HG03442 (cell line): ENCODE results near the gene NUTM2G.
"Not testable (repeated sequence)": the region's sequence is repeated elsewhere in the genome, so short reads cannot be mapped to it uniquely, and the experiment has no call there.

Experiments used
- ATAC-seq: cut with Tn5 transposase; IDR thresholded peaks from one replicate; pipeline ENCODE4 v1.9.1; 2021; ENCODE audit warnings: mild to moderate bottlenecking, moderate library complexity; ENCODE audit not compliant: unreplicated experiment

NUTM2G gene

DNA sequence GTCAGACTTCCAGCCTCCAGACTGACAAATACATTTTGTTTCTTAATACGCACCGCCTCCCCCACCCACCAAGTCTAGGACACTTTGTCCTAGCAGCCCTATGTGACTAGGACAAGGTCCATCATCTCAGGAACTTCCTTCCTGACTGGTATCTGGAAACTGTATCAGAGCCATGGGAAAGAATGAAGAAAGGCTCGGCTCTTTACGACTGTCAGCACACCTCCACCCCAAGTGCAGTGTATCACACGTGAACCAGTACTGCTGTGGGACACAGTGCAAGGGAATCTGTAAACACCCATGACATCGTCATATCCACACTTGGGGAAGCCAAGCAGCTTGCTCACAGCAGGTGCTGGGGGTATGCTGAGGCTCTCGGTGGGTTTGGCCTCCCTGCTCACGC, 13.0 kb downstream of the NUTM2G start:
- ATAC-seq, result not testable (repeated sequence)

DNA sequence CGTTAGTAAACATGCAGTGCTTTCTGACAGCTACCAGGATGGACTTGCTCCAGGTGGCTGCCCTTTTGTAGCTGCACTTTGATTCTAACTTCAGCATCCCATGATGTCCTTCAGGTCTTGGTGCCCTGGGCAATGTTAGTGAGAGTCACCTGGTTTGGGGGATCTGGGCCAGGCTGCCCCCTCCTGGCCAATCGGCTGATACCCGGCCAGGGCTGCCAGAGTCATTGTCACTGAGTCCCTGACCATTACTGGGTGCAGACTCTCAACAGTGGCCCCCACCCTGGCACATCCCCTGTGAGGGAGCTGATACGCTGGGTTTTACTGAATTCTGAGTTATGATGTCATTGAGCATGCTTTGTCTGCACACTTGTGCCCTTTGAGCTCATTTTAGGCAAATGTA, 13.5 kb downstream of the NUTM2G start:
- not testable (repeated sequence) for ATAC-seq

DNA sequence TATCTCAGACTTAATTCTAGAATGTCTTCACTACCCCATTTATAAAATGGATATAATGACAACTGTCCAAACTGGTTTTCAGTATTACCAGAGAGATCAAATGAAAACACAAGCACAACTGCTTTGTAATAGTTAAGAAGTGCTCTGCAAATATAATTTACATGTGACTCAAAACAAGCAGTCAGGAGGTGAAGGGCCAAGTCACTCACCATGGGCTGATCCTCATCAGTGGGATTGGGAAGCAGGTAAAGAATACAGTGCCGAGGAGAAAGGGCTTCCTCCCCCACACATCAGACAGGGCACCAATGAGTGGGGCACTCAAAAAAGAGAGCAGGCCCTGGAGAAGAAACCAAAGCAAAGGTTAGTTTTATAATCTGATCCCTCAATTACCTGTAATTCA, 20.7 kb downstream of the NUTM2G start:
- not testable (repeated sequence) for ATAC-seq

DNA sequence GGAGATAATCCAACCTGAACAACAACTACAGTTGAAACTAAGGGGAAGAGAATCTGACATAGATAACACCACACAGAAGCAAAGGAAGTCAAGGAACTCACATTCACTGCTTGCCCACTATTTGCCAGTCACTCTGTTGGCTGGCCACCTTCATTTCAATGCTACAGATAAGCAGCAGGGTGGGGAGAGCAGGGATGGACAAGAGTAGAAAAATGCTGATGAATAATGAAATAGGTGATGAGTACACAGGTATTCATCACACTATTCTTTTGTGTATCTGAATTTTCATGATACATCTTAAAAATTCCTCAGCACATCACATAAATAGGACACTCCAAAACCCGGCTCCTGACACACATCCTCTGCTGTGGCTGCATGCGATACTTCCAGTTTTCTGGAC, 21.9 kb downstream of the NUTM2G start:
- not testable (repeated sequence) for ATAC-seq

DNA sequence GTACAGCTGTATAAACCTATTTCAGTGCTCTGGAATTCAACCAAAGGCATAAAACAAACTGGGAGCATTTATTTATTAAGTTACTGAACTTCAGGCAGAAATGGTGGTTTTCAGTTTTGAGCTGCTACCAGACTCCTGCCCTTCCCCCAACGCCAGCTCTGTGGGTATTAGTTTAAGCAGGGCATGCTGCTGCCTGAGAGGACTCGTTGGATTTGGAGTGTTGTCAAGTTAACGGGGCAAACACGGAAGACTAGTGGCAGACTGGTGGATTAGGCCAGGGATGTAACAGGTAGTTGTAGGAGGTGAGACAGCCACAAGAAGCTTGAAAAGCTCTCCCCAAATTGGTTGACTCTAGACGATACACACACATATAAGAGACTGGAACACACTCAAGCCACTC, 38.9 kb downstream of the NUTM2G start:
- not testable (repeated sequence) for ATAC-seq

DNA sequence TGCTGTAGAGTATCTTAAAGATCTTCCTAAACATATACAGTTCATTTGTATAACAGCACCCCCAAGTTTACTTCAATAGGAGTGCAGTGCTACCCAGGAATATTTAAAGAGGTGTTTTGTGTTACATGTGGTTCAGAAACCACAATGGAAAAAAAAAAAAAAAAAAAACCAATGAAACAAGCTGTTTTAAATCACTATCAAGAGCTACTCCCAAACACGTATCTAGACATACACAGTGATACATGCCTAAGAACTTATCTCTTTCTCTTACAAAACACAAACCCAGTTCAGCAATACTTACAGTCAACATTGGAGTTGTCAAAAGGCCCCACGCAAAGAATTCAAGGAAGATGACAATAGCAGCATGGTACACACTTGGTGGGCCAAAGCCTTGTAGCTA, 43.9 kb downstream of the NUTM2G start:
- not testable (repeated sequence) for ATAC-seq

DNA sequence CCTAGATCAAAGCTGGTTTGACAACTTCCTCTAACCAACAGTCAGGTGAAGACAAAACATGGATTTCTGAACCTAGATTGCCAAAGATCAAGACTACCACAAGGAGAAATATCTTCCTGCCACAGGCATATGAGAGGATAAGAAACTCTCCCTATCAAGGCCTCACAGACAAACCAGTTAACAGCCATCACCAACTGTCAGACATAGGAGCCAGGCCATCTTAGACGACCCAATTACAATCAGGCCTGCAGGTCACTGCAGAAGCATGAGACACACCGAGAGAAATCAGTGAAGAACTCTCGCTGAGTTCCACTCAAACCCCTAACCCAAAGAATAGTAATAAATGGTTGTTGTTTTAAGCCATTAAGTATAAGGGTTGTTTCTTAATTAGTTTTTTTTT, 45.4 kb downstream of the NUTM2G start:
- ATAC-seq, result not testable (repeated sequence)

DNA sequence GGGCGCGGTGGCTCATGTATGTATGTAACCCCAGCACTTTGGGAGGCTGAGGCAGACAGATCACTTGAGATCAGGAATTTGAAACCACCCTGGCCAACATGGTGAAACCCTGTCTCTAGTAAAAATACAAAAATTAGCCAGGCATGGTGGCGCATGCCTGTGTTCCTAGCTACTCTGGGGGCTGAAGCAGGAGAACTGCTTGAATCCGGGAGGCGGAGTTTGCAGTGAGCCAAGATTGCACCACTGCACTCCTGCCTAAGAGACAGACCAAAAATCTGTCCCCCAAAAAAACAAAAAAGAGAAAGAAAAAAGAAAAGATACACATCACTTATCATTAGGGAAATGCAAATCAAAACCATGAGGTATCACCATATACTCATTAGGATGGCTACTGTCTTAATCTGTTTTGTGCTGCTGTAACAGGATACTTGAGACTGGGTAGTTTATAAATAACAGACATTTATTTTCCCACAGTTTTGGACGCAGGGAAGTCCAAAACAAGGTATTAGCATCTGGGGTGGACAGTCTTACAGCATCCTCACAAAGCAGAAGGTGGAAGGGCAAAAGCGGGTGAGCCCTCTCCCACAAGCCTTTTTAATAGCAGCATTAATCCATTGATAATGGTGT, 55.0 kb downstream of the NUTM2G start:
- ATAC-seq, result not testable (repeated sequence)

DNA sequence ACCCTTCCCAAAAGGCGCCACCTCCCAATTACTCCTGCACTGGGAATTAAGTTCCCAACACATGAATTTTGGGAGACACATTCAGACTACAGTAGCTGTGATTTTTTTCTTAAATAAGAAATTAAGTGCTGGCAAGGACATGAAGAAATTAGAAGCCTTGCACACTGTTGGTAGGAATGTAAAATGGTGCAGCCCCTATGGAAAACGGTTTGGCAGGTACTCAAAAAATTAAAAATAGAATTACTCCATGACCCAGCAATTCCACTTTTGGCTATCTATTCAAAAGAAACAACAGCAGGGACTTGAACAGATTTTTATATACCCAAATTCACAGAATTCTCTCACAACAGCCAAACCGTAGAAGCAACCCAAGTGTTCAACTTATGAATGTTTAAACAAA, 55.5 kb downstream of the NUTM2G start:
- ATAC-seq, result not testable (repeated sequence)

DNA sequence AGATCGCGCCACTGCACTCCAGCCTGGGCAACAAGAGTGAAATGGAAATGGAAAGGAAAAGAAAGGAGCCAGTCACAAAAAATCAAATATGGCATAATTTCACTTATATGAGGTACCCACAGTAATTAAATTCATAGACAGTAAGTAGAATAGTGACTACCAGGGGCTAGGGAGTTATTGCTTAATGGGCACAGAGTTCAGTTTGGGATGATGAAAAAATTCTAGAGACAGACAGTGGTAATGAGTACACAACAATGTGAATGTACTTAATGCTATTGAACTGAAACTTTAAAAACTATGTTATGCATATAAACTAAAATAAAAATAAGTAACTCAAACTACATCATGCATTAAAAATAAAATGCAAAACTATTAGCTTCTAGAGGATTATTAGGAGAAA, 56.2 kb downstream of the NUTM2G start:
- ATAC-seq, result not testable (repeated sequence)
